ENCODE results near the gene SMIM22. TPM values are rescaled to one million over a fixed set of nuclear protein-coding genes. Genes with fewer than 3 reads are reported as not detected.

Gene SMIM22
- total RNA-seq, 2 donors from 2014 or later: not detected

- Mint-ChIP-seq H3K36me3 (ENCODE audit: low read depth) (peaks cover 8% of the 10 kb centered on the region), H3K27me3 (no peaks in the 10 kb centered on the region), H3K4me3 (no peak overlapping the region), H3K27ac (peak overlapping the region; percentile 34), H3K4me1 (peaks cover 11% of the 10 kb centered on the region)
- no peak for ATAC-seq
- no peak for DNase-seq
- H3K9me3 ChIP-seq (ENCODE audit: control insufficient read depth, low read length, poor library complexity, severe bottlenecking): no peaks in the 10 kb centered on the region
Measured at GRCh38 chr16:4762205-4762604, 33.0 kb upstream of the SMIM22 start.

GRCh38 chr16:4763791-4764190 lies 31.4 kb upstream of the SMIM22 start:
- H3K9me3 ChIP-seq (ENCODE audit: control insufficient read depth, low read length, poor library complexity, severe bottlenecking): no peaks in the 10 kb centered on the region
- H3K4me1 Mint-ChIP-seq: peaks cover 22% of the 10 kb centered on the region
- ATAC-seq (no peak), DNase-seq (no peak)
- H3K4me3 Mint-ChIP-seq: peak overlapping the region; percentile 9
- H3K27me3 Mint-ChIP-seq: no peaks in the 10 kb centered on the region
- H3K36me3 Mint-ChIP-seq (ENCODE audit: low read depth): peaks cover 3% of the 10 kb centered on the region
- no peak overlapping the region for H3K27ac Mint-ChIP-seq

- Mint-ChIP-seq H3K27me3 (no peaks in the 10 kb centered on the region), H3K4me3 (peak overlapping the region; percentile 85), H3K27ac (peak overlapping the region; percentile 80), H3K4me1 (peaks cover 28% of the 10 kb centered on the region), H3K36me3 (ENCODE audit: low read depth) (no peaks in the 10 kb centered on the region)
- no peak for DNase-seq
- no peak for ATAC-seq
- no peaks in the 10 kb centered on the region for H3K9me3 ChIP-seq (ENCODE audit: control insufficient read depth, low read length, poor library complexity, severe bottlenecking)
Measured at GRCh38 chr16:4765511-4766474, 29.4 kb upstream of the SMIM22 start.

- H3K9me3 ChIP-seq (ENCODE audit: control insufficient read depth, low read length, poor library complexity, severe bottlenecking): no peaks in the 10 kb centered on the region
- H3K27ac Mint-ChIP-seq: peak within 1 kb of the TSS; percentile 80
- H3K4me3 Mint-ChIP-seq: peak within 1 kb of the TSS; percentile 91
- H3K36me3 Mint-ChIP-seq (ENCODE audit: low read depth): no peaks in the 10 kb centered on the region
- peak; percentile 87 to 96 (median 90) for DNase-seq
- H3K4me1 Mint-ChIP-seq: peaks cover 28% of the 10 kb centered on the region
- ATAC-seq: peak; percentile 96
- H3K27me3 Mint-ChIP-seq: no peaks in the 10 kb centered on the region
Measured at GRCh38 chr16:4766875-4767628, 28.1 kb upstream of the SMIM22 start, which contains the start of gene ZNF500. Gene ZNF500, minus strand, starts transcription at chr16:4767162. Its CDS starts 1,184 bp downstream, at chr16:4765978.

- no peak for DNase-seq
- Mint-ChIP-seq H3K4me1 (peaks cover 26% of the 10 kb centered on the region), H3K36me3 (ENCODE audit: low read depth) (no peaks in the 10 kb centered on the region), H3K27ac (peak overlapping the region; percentile 80), H3K27me3 (no peaks in the 10 kb centered on the region), H3K4me3 (peak overlapping the region; percentile 91)
- ATAC-seq: no peak
- no peaks in the 10 kb centered on the region for H3K9me3 ChIP-seq (ENCODE audit: control insufficient read depth, low read length, poor library complexity, severe bottlenecking)
Measured at GRCh38 chr16:4767872-4768548, 27.2 kb upstream of the SMIM22 start.

- ATAC-seq (peak; percentile 64), DNase-seq (peak; percentile 55 to 74 (median 74))
- no peaks in the 10 kb centered on the region for H3K36me3 Mint-ChIP-seq (ENCODE audit: low read depth)
- peak overlapping the region; percentile 80 for H3K27ac Mint-ChIP-seq
- H3K9me3 ChIP-seq (ENCODE audit: control insufficient read depth, low read length, poor library complexity, severe bottlenecking): no peaks in the 10 kb centered on the region
- H3K27me3 Mint-ChIP-seq: no peaks in the 10 kb centered on the region
- peak overlapping the region; percentile 91 for H3K4me3 Mint-ChIP-seq
- H3K4me1 Mint-ChIP-seq: peaks cover 26% of the 10 kb centered on the region
Measured at GRCh38 chr16:4768549-4769305, 26.4 kb upstream of the SMIM22 start.

- peak overlapping the region; percentile 91 for H3K4me3 Mint-ChIP-seq
- no peak overlapping the region for H3K27ac Mint-ChIP-seq
- peaks cover 26% of the 10 kb centered on the region for H3K4me1 Mint-ChIP-seq
- H3K36me3 Mint-ChIP-seq (ENCODE audit: low read depth): no peaks in the 10 kb centered on the region
- H3K27me3 Mint-ChIP-seq: no peaks in the 10 kb centered on the region
- H3K9me3 ChIP-seq (ENCODE audit: control insufficient read depth, low read length, poor library complexity, severe bottlenecking): no peaks in the 10 kb centered on the region
- ATAC-seq (no peak), DNase-seq (no peak)
Measured at GRCh38 chr16:4769306-4769638, 25.9 kb upstream of the SMIM22 start.

- H3K4me1 Mint-ChIP-seq: peaks cover 19% of the 10 kb centered on the region
- ATAC-seq: no peak
- H3K27me3 Mint-ChIP-seq: no peaks in the 10 kb centered on the region
- no peak for DNase-seq
- H3K4me3 Mint-ChIP-seq: no peak overlapping the region
- no peak overlapping the region for H3K27ac Mint-ChIP-seq
- no peaks in the 10 kb centered on the region for H3K36me3 Mint-ChIP-seq (ENCODE audit: low read depth)
- H3K9me3 ChIP-seq (ENCODE audit: control insufficient read depth, low read length, poor library complexity, severe bottlenecking): no peaks in the 10 kb centered on the region
Measured at GRCh38 chr16:4771646-4772045, 23.5 kb upstream of the SMIM22 start.

- Mint-ChIP-seq H3K4me1 (peaks cover 16% of the 10 kb centered on the region), H3K36me3 (ENCODE audit: low read depth) (no peaks in the 10 kb centered on the region), H3K27ac (no peak overlapping the region), H3K27me3 (no peaks in the 10 kb centered on the region), H3K4me3 (no peak overlapping the region)
- DNase-seq: no peak
- no peak for ATAC-seq
- no peaks in the 10 kb centered on the region for H3K9me3 ChIP-seq (ENCODE audit: control insufficient read depth, low read length, poor library complexity, severe bottlenecking)
Measured at GRCh38 chr16:4772351-4772750, 22.8 kb upstream of the SMIM22 start.

- Mint-ChIP-seq H3K4me3 (no peak overlapping the region), H3K36me3 (ENCODE audit: low read depth) (no peaks in the 10 kb centered on the region), H3K27ac (no peak overlapping the region), H3K27me3 (no peaks in the 10 kb centered on the region), H3K4me1 (no peaks in the 10 kb centered on the region)
- no peak for DNase-seq
- H3K9me3 ChIP-seq (ENCODE audit: control insufficient read depth, low read length, poor library complexity, severe bottlenecking): no peaks in the 10 kb centered on the region
- no peak for ATAC-seq
Measured at GRCh38 chr16:4775005-4775404, 20.2 kb upstream of the SMIM22 start.

GRCh38 chr16:4776141-4776705 lies 18.9 kb upstream of the SMIM22 start:
- H3K4me1 Mint-ChIP-seq: no peaks in the 10 kb centered on the region
- DNase-seq: no peak
- no peak for ATAC-seq

GRCh38 chr16:4777339-4778049 lies 17.7 kb upstream of the SMIM22 start:
- no peak for ATAC-seq

More at GRCh38 chr16:4776141-4776705, 18.9 kb upstream of the SMIM22 start:
- no peaks in the 10 kb centered on the region for H3K9me3 ChIP-seq (ENCODE audit: control insufficient read depth, low read length, poor library complexity, severe bottlenecking)
- no peaks in the 10 kb centered on the region for H3K36me3 Mint-ChIP-seq (ENCODE audit: low read depth)
- no peaks in the 10 kb centered on the region for H3K27me3 Mint-ChIP-seq
- no peak overlapping the region for H3K4me3 Mint-ChIP-seq
- no peak overlapping the region for H3K27ac Mint-ChIP-seq

More at GRCh38 chr16:4777339-4778049, 17.7 kb upstream of the SMIM22 start:
- Mint-ChIP-seq H3K4me3 (no peak overlapping the region), H3K36me3 (ENCODE audit: low read depth) (no peaks in the 10 kb centered on the region), H3K27ac (no peak overlapping the region), H3K27me3 (no peaks in the 10 kb centered on the region), H3K4me1 (no peaks in the 10 kb centered on the region)
- DNase-seq: no peak
- no peaks in the 10 kb centered on the region for H3K9me3 ChIP-seq (ENCODE audit: control insufficient read depth, low read length, poor library complexity, severe bottlenecking)
